ENCODE results near the gene ABHD12. TPM values are rescaled to one million over a fixed set of nuclear protein-coding genes. Genes with fewer than 3 reads are reported as not detected.

Gene ABHD12
- total RNA-seq, 1 experiment from 2014 or later, result 60.1 TPM

- Histone ChIP-seq H3K4me3 (no peak overlapping the region), H3K4me1 (replicated peaks; ENCODE audit: insufficient read depth) (0 out of 2 replicates have a peak, but pooled peaks cover under 1% of the 10 kb centered on the region), H3K79me2 (ENCODE audit: low read depth) (peaks cover 61% of the 10 kb centered on the region), H3K27ac (no peak overlapping the region), H2AFZ (no peak overlapping the region), H3K27me3 (ENCODE audit: insufficient read depth, low read depth) (no peaks in the 10 kb centered on the region), H4K20me1 (ENCODE audit: insufficient read depth) (no peaks in the 10 kb centered on the region), H3F3A (ENCODE audit: insufficient read depth, low read depth) (peaks cover 6% of the 10 kb centered on the region; the same call in 1 of the 2 replicates), H3K9me3 (ENCODE audit: insufficient read depth, low read depth) (no peaks in the 10 kb centered on the region), H3K4me2 (no peak overlapping the region), H3K9me2 (ENCODE audit: insufficient read depth) (no peaks in the 10 kb centered on the region), H3K36me3 (ENCODE audit: low read depth) (0 out of 2 replicates have a peak, but pooled peaks cover 5% of the 10 kb centered on the region)
- intact Hi-C loops (cut with micrococcal nuclease; ENCODE audit: unreplicated experiment), result no loop called here
- POLR2A ChIA-PET (ENCODE audit: unreplicated experiment), result no interaction called here
- no peak for DNase-seq
- no peak for TF ChIP-seq CTCF (conservative IDR thresholded peaks at IDR 0.05)
- TF ChIP-seq EZH2 (IDR thresholded peaks at IDR 0.05; ENCODE audit: low read depth), result no peak
- CTCF ChIA-PET, result no interaction called here
- BruUV-seq (replicated peaks), result no TSS peak
These were observed 13.7 kb downstream of the ABHD12 start for GRCh38 chr20:25376886-25377285.

- H3K27me3 ChIP-seq (ENCODE audit: insufficient read depth, low read depth), result no peaks in the 10 kb centered on the region
- 0 out of 2 replicates have a peak, but pooled peaks cover 5% of the 10 kb centered on the region for H3K36me3 ChIP-seq (ENCODE audit: low read depth)
- H4K20me1 ChIP-seq (ENCODE audit: insufficient read depth), result no peaks in the 10 kb centered on the region
- no peak overlapping the region for H3K4me2 ChIP-seq
- no peak for DNase-seq
- H3K4me1 ChIP-seq (replicated peaks; ENCODE audit: insufficient read depth), result no peaks in the 10 kb centered on the region
- POLR2A ChIA-PET (ENCODE audit: unreplicated experiment), result no interaction called here
- H2AFZ ChIP-seq, result no peak overlapping the region
- no peaks in the 10 kb centered on the region for H3K9me2 ChIP-seq (ENCODE audit: insufficient read depth)
- CTCF ChIA-PET, result no interaction called here
- intact Hi-C loops (cut with micrococcal nuclease; ENCODE audit: unreplicated experiment), result no loop called here
- peaks cover 6% of the 10 kb centered on the region; the same call in 1 of the 2 replicates for H3F3A ChIP-seq (ENCODE audit: insufficient read depth, low read depth)
- BruUV-seq (replicated peaks), result no TSS peak
- TF ChIP-seq CTCF (conservative IDR thresholded peaks at IDR 0.05) (no peak), EZH2 (IDR thresholded peaks at IDR 0.05; ENCODE audit: low read depth) (no peak)
- H3K27ac ChIP-seq, result no peak overlapping the region
- H3K79me2 ChIP-seq (ENCODE audit: low read depth), result peaks cover 62% of the 10 kb centered on the region
- H3K9me3 ChIP-seq (ENCODE audit: insufficient read depth, low read depth), result no peaks in the 10 kb centered on the region
- no peak overlapping the region for H3K4me3 ChIP-seq
These were observed 14.4 kb downstream of the ABHD12 start for GRCh38 chr20:25376236-25376635.

- H4K20me1 ChIP-seq (ENCODE audit: insufficient read depth), result no peaks in the 10 kb centered on the region
- H3K9me2 ChIP-seq (ENCODE audit: insufficient read depth), result no peaks in the 10 kb centered on the region
- H3K4me1 ChIP-seq (replicated peaks; ENCODE audit: insufficient read depth), result no peaks in the 10 kb centered on the region
- no peak overlapping the region for H2AFZ ChIP-seq
- H3K27me3 ChIP-seq (ENCODE audit: insufficient read depth, low read depth), result no peaks in the 10 kb centered on the region
- H3K36me3 ChIP-seq (ENCODE audit: low read depth), result no peaks in the 10 kb centered on the region
- H3K79me2 ChIP-seq (ENCODE audit: low read depth), result peaks cover 64% of the 10 kb centered on the region
- DNase-seq, result no peak
- H3K9me3 ChIP-seq (ENCODE audit: insufficient read depth, low read depth), result no peaks in the 10 kb centered on the region
- H3K27ac ChIP-seq, result no peak overlapping the region
- intact Hi-C loops (cut with micrococcal nuclease; ENCODE audit: unreplicated experiment), result no loop called here
- H3F3A ChIP-seq (ENCODE audit: insufficient read depth, low read depth), result peaks cover 6% of the 10 kb centered on the region; the same call in 1 of the 2 replicates
- POLR2A ChIA-PET (ENCODE audit: unreplicated experiment), result no interaction called here
- TF ChIP-seq EZH2 (IDR thresholded peaks at IDR 0.05; ENCODE audit: low read depth) (no peak), CTCF (conservative IDR thresholded peaks at IDR 0.05) (no peak)
- BruUV-seq (replicated peaks), result no TSS peak
- H3K4me2 ChIP-seq, result no peak overlapping the region
- CTCF ChIA-PET, result no interaction called here
- no peak overlapping the region for H3K4me3 ChIP-seq
These were observed 15.8 kb downstream of the ABHD12 start for GRCh38 chr20:25374842-25375241.

Measured in PC-9 (cell line).